C4-2B (cell line): Measurements from ENCODE around the gene CHRDL2.

Source experiments
- H3K27ac ChIP-seq: fragments of 450-650 bp; 2 replicates; pipeline ENCODE4 v1.5.1; 2017
- CTCF ChIP-seq: fragments of 450-650 bp; conservative IDR thresholded peaks from 2 replicates; pipeline ENCODE4 v1.5.1; 2017; ENCODE audit warnings: mild to moderate bottlenecking
- ZFX ChIP-seq: fragments of 450-650 bp; IDR thresholded peaks from 2 replicates; pipeline ENCODE4 v1.6.1; 2017

Gene CHRDL2

DNA sequence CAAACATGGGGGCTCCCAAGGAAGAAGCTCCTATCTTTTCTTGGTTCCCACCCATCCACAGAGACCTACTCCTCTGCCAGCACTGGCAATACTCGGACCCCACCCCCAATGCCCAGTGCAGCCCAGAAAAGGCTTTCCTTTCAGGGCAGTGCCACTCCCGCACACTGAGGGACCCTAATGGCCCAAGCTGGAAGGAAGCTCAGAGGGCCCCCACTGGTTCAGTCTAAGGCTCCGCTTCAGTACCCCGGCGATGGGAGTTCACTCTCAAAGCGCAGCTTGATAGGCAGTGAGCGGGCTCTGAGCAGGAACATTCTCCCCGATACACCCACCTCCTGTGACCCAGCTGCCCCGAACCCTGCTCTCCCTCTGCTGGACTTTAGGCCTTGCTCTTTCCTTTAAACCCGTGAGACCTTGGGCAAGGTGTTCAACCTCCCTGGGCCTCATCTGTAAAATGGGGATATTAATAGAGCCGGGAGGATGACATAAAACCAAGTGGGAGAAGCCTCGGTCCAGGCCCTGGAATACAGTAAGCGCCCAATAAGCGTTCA is 48.4 kb downstream of the CHRDL2 start:
- no peak for TF ChIP-seq ZFX
- TF ChIP-seq CTCF = no peak

GRCh38 chr11:74681686-74682651 is 49.3 kb downstream of the CHRDL2 start:
- TF ChIP-seq CTCF = no peak
- peak overlapping the region; percentile 55 for H3K27ac ChIP-seq

More for the DNA sequence above, 48.4 kb downstream of the CHRDL2 start:
- no peak overlapping the region for H3K27ac ChIP-seq

GRCh38 chr11:74680703-74681531 is 50.3 kb downstream of the CHRDL2 start:
- TF ChIP-seq CTCF = no peak
- TF ChIP-seq ZFX = no peak
- peak overlapping the region; percentile 55 for H3K27ac ChIP-seq

DNA sequence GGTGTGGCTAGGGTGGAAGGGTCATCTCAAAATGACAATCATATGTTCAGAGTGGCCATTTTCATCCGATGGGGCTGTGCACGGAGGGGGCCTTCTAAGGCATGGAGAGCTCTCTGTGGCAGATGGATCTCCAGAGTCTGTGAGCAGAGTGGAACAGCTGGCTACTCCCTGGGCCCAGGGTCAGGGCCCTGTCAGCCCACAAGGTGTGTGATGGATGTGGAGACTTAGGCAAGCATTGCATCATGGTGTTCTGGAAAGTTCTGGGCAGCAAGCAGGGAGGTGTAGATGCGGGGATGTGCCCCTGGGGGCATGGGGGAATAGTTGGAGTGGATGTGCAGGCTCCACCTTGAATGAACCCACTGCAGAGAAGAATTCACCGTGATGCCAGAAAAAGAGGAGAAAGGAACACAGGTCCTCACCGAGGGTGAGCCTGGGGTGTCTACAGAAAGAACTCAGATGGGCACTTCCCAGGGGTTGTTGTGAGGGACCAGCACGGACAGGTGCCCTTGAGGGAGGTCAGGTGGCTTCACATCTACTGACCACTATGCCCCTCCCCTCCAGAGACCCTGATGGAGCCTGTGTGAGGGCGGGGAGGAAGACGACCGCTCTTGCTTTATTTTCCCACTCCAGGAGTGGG is 51.1 kb downstream of the CHRDL2 start:
- no peak overlapping the region for H3K27ac ChIP-seq
- TF ChIP-seq ZFX (no peak), CTCF (no peak)

- TF ChIP-seq CTCF = no peak
- TF ChIP-seq ZFX = no peak
- H3K27ac ChIP-seq = no peak overlapping the region
These were observed 51.7 kb downstream of the CHRDL2 start for GRCh38 chr11:74679513-74679865.

- no peak for TF ChIP-seq CTCF
- TF ChIP-seq ZFX = no peak
- no peak overlapping the region for H3K27ac ChIP-seq
These were observed 52.4 kb downstream of the CHRDL2 start for GRCh38 chr11:74678591-74679512.
